Breast epithelium (tissue), 3 donors: ENCODE data around the gene ZNF286A.
"Not testable (repeated sequence)": the region's sequence is repeated elsewhere in the genome, so short reads cannot be mapped to it uniquely, and the experiment has no call there.

Experiments used
- CTCF ChIP-seq, 3 donors: fragments of 450-650 bp; IDR thresholded peaks; one replicate each; pipeline ENCODE4 v1.5.1; 2016 to 2017; ENCODE audit warnings: antibody characterized with exemption in 3 of 3, mild to moderate bottlenecking in 3 of 3, moderate library complexity in 3 of 3
- POLR2AphosphoS5 ChIP-seq, 3 donors: sonication (generic); formaldehyde crosslinking; IDR thresholded peaks; one replicate each; pipeline ENCODE4 v1.6.1; 2017; ENCODE audit warnings: antibody characterized with exemption in 3 of 3

- TF ChIP-seq CTCF, POLR2AphosphoS5 (IDR thresholded peaks at IDR 0.05): not testable (repeated sequence)
These were observed 9.3 kb downstream of the ZNF286A start for GRCh38 chr17:15708879-15709278.
